Chondrocyte (in vitro differentiated cells): ENCODE results near the gene VPS29. TPM values are rescaled to one million over a fixed set of nuclear protein-coding genes. Genes with fewer than 3 reads are reported as not detected.

ENCODE experiments used
- DNase-seq: peaks from one replicate; pipeline ENCODE4 v3.0.0; 2021; ENCODE audit warnings: mixed read lengths, low spot score
- H3K27ac Mint-ChIP-seq: one replicate; pipeline ENCODE4 v1.8.0; 2021; ENCODE audit warnings: mild to moderate bottlenecking, moderate library complexity, mixed read lengths; ENCODE audit not compliant: unreplicated experiment
- H3K27me3 Mint-ChIP-seq: 2 replicates; pipeline ENCODE4 v1.8.0; 2021; ENCODE audit warnings: low read depth, mixed read lengths
- H3K36me3 Mint-ChIP-seq: 2 replicates; pipeline ENCODE4 v1.8.0; 2021; ENCODE audit warnings: low read depth, mixed read lengths
- H3K4me1 Mint-ChIP-seq: 2 replicates; pipeline ENCODE4 v1.8.0; 2021; ENCODE audit warnings: low read depth, mild to moderate bottlenecking, mixed read lengths
- H3K4me3 Mint-ChIP-seq: one replicate; pipeline ENCODE4 v1.8.0; 2021; ENCODE audit warnings: mild to moderate bottlenecking, moderate library complexity, mixed read lengths; ENCODE audit not compliant: unreplicated experiment
- H3K9me3 Mint-ChIP-seq: 2 replicates; pipeline ENCODE4 v1.8.0; 2021; ENCODE audit warnings: low read depth, mixed read lengths
- total RNA-seq: library from RNA; stranded (reverse); gene quantifications from 3 replicates; pipeline ENCODE4 v1.2.1, GENCODE V29; 2021
- TF ChIP-seq, protein P1 (sequence below): fragments of 200-600 bp; sonication (generic); IDR thresholded peaks from 2 replicates; pipeline ENCODE4 v1.5.0; 2021; ENCODE audit warnings: antibody characterized with exemption, mild to moderate bottlenecking, moderate library complexity

The VPS29 gene
- total RNA-seq, 1 donor from 2014 or later = 90.4 TPM

DNA sequence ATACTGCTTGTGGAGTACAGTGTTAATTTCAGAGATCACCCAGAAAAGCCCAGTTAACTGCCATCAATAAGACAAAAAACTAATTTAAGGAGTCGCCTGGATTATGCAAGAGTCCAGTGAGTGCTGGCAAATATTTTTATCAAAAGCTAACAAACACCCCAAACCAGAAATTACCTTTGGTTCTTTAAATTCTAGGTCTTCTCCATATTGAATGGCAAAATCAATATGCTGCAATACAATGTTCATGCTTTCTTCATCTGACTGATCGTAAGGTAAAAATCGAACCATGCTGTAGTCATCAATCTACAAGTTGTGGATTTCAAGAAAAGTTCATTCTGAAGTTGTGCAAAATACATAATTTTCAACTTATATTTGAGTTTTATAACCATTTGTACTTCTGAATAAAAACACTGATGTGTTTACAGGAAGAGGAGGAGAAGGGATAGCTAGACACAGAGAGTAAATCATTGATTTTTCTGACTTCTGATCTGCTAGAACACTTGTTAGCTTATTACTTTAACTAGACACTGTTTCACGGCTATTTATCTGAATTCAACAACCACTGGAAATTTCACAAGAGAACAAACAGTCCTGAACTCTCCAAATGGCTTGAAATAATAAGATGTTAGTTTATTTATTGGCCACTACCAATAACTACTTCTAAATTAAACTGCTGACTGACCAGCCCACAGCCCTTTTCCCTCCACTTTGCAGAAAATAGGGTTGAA lies 48.2 kb downstream of the VPS29 start:
- TF ChIP-seq, protein P1, sequence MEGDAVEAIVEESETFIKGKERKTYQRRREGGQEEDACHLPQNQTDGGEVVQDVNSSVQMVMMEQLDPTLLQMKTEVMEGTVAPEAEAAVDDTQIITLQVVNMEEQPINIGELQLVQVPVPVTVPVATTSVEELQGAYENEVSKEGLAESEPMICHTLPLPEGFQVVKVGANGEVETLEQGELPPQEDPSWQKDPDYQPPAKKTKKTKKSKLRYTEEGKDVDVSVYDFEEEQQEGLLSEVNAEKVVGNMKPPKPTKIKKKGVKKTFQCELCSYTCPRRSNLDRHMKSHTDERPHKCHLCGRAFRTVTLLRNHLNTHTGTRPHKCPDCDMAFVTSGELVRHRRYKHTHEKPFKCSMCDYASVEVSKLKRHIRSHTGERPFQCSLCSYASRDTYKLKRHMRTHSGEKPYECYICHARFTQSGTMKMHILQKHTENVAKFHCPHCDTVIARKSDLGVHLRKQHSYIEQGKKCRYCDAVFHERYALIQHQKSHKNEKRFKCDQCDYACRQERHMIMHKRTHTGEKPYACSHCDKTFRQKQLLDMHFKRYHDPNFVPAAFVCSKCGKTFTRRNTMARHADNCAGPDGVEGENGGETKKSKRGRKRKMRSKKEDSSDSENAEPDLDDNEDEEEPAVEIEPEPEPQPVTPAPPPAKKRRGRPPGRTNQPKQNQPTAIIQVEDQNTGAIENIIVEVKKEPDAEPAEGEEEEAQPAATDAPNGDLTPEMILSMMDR = no peak
- no peaks in the 10 kb centered on the region for H3K27me3 Mint-ChIP-seq
- H3K4me3 Mint-ChIP-seq = no peak overlapping the region
- H3K36me3 Mint-ChIP-seq = peaks cover 16% of the 10 kb centered on the region
- H3K27ac Mint-ChIP-seq = no peak overlapping the region
- no peak for DNase-seq
- H3K4me1 Mint-ChIP-seq = peaks cover 16% of the 10 kb centered on the region
- no peaks in the 10 kb centered on the region for H3K9me3 Mint-ChIP-seq

DNA sequence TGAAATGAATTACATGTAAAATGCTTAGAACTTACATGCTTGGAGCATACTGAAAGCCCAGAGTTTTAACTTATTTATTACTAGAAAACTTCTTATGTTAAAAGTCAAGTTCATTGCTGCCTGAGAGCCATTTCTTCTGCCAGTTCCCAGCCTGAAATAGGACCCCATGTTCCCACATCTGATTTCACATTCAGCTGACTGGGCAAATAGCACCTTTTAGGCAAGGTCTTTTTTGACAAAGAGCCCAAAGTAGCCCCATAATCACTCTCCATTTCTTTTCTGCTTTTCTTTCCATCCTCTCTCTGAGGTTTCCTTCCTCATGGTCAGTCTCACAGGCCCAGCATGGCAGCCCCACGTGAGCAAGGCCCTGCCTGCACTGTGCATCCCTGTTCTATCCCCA lies 50.6 kb downstream of the VPS29 start:
- peaks cover 35% of the 10 kb centered on the region for H3K4me1 Mint-ChIP-seq
- H3K27ac Mint-ChIP-seq = peak overlapping the region; percentile 53

DNA sequence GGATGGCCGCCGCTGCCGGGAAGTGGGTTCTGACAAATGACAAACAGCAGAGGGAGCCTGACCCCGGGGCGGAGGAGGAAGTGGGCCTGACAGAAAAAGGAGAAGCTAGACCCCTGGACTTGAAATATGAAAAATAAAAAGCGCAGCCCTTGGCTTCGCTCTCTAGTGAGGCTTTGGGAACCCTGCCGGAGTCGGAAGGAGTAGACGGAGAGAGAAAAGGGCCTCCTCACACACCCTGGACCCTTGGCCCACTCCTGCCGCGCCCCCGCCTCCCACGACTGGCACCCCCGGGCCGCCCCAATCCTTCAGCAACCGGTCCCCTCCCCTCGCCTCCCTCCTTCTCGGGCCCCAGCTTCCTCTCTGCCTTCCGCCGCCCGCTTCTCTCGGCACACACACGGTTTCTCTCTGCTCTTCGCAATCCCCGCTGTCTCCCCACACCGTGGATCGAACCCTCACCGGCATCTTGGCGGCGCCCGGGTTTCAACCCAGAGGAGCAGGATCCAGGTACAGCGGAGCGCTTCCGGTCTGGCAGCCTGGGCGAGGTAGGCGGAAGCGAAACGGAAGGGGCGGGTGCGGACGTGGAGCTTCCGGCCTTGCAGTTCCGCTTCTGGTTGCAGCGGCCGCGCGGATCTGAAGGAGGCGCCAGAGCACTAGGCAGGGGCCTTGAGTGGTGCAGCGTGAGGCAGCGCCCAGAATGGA lies 52.0 kb downstream of the VPS29 start, which contains the start of gene ARPC3:
TSS of gene ARPC3 (minus strand) at position 539 of the 699 bp plus-strand sequence. CDS start at position 462, 77 bp downstream.
- H3K4me1 Mint-ChIP-seq = peaks cover 40% of the 10 kb centered on the region
- no peaks in the 10 kb centered on the region for H3K9me3 Mint-ChIP-seq
- TF ChIP-seq, protein P1 = peak; percentile 85
- peak; percentile 97 for DNase-seq
- H3K4me3 Mint-ChIP-seq = peak within 1 kb of the TSS; percentile 97
- peak within 1 kb of the TSS; percentile 100 for H3K27ac Mint-ChIP-seq
- peaks cover 24% of the 10 kb centered on the region for H3K36me3 Mint-ChIP-seq
- no peaks in the 10 kb centered on the region for H3K27me3 Mint-ChIP-seq

More for the DNA sequence above, 50.6 kb downstream of the VPS29 start:
- H3K9me3 Mint-ChIP-seq = no peaks in the 10 kb centered on the region
- no peak for DNase-seq
- TF ChIP-seq, protein P1 = no peak
- peaks cover 21% of the 10 kb centered on the region for H3K36me3 Mint-ChIP-seq
- H3K27me3 Mint-ChIP-seq = no peaks in the 10 kb centered on the region
- no peak overlapping the region for H3K4me3 Mint-ChIP-seq

DNA sequence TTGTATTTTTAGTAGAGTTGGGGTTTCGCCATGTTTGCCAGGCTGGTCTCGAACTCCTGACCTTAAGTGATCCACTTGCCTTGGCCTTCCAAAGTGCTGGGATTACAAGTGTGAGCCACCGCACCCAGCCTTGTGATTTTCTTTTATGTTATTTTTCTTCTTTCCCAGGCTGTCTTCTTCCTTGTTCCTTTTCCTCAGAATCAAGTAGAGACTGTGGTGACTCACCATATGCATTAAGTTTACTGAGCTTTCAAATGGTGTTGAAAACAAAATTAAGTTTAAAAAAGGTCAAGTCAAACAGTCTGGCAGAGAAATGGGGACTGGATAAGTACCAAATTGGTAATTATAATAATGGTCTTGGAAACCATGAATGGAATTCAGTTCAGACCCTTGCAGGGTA lies 57.5 kb downstream of the VPS29 start:
- Mint-ChIP-seq H3K4me3 (no peak overlapping the region), H3K4me1 (peaks cover 36% of the 10 kb centered on the region), H3K27ac (no peak overlapping the region), H3K36me3 (peaks cover 25% of the 10 kb centered on the region), H3K9me3 (no peaks in the 10 kb centered on the region), H3K27me3 (no peaks in the 10 kb centered on the region)
- TF ChIP-seq, protein P1 = no peak
- no peak for DNase-seq

Other genes with a start within 250 kb of the VPS29 start
- 163 to 218 TPM (median 216 TPM) in 3 replicates for gene ATP2A2, start 220.9 kb downstream of the VPS29 start, total RNA-seq
- gene ANAPC7, start 98.4 kb downstream of the VPS29 start, total RNA-seq = 32.7 to 50.3 TPM (median 35.4 TPM) in 3 replicates
- gene ARPC3, start 51.8 kb downstream of the VPS29 start, total RNA-seq = 219 to 248 TPM (median 226 TPM) in 3 replicates
- gene GPN3, start 33.9 kb downstream of the VPS29 start, total RNA-seq = 13.2 to 16.7 TPM (median 15.3 TPM) in 3 replicates
- gene FAM216A, start 33.3 kb downstream of the VPS29 start, total RNA-seq = 5.8 to 6.8 TPM (median 6.0 TPM) in 3 replicates
- gene RAD9B, start 220 bp upstream of the VPS29 start, total RNA-seq = 0.27 to 0.54 TPM (median 0.39 TPM) in 3 replicates
- gene PPTC7, start 81.2 kb upstream of the VPS29 start, total RNA-seq = 10.9 to 15.3 TPM (median 13.9 TPM) in 3 replicates
- gene TCTN1, start 112.0 kb upstream of the VPS29 start, total RNA-seq = 32.9 to 55.1 TPM (median 37.1 TPM) in 3 replicates
- 1.2 to 1.3 TPM (median 1.2 TPM) in 3 replicates for gene HVCN1, start 187.0 kb upstream of the VPS29 start, total RNA-seq
- gene PPP1CC, start 240.8 kb upstream of the VPS29 start, total RNA-seq = 71.8 to 91.4 TPM (median 82.5 TPM) in 3 replicates